Ovary (tissue), 3 donors: ENCODE data around the gene P2RX1.

Experiments
- EP300 ChIP-seq: sonication (generic); formaldehyde crosslinking; IDR thresholded peaks from one replicate; pipeline ENCODE4 v1.6.1; 2017; ENCODE audit warnings: antibody characterized with exemption
- POLR2A ChIP-seq: fragments of 450-650 bp; IDR thresholded peaks from one replicate; pipeline ENCODE4 v1.6.1; 2017; ENCODE audit warnings: antibody characterized with exemption, mild to moderate bottlenecking, moderate library complexity
- TF ChIP-seq, protein P1 (sequence below), 3 donors: fragments of 450-650 bp in 2 of 3; fragments of 200-600 bp in 1 of 3; IDR thresholded peaks; one replicate each; pipeline versions ENCODE4 v1.5.1 to v1.8.0; 2016 to 2022; ENCODE audit warnings: antibody characterized with exemption in 3 of 3, mild to moderate bottlenecking in 1 of 3
- donor health status: DM: no; HTN: no; CAD: no.

DNA sequence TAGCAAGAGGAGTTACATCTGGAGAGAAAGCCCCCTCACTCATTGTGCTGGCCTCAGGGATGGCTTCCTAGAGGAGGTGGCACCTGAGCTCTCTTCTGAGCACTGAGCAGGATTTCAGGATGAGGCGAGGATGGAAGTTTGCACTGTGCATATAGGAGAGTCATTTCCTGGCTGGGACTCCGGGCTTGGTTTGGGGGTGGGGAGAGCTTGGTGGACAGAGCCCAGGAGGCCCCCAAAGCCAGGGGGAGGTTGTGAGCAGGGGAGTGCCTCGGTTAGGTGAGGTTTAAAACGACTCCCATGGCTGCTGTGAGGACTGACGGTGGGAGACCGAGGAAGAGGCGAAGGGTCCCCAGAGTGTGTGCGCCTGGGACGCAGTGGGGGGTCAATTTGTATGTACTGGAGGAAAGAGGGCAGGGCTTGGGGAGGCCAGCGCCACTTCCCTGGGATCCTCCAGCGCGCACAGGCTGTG, 24.6 kb downstream of the P2RX1 start:
- TF ChIP-seq, protein P1, sequence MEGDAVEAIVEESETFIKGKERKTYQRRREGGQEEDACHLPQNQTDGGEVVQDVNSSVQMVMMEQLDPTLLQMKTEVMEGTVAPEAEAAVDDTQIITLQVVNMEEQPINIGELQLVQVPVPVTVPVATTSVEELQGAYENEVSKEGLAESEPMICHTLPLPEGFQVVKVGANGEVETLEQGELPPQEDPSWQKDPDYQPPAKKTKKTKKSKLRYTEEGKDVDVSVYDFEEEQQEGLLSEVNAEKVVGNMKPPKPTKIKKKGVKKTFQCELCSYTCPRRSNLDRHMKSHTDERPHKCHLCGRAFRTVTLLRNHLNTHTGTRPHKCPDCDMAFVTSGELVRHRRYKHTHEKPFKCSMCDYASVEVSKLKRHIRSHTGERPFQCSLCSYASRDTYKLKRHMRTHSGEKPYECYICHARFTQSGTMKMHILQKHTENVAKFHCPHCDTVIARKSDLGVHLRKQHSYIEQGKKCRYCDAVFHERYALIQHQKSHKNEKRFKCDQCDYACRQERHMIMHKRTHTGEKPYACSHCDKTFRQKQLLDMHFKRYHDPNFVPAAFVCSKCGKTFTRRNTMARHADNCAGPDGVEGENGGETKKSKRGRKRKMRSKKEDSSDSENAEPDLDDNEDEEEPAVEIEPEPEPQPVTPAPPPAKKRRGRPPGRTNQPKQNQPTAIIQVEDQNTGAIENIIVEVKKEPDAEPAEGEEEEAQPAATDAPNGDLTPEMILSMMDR (IDR thresholded peaks at IDR 0.05), result no peak
- TF ChIP-seq EP300, result no peak
- no peak for TF ChIP-seq POLR2A
